K562 (cell line): ENCODE results near the gene ZNF862. TPM values are rescaled to one million over a fixed set of nuclear protein-coding genes. Genes with fewer than 3 reads are reported as not detected.
A peak's percentile ranks its signal among the peaks of the same experiment; 100 is the strongest.

ENCODE experiments used
- BMI1 ChIP-seq: fragments of 150-350 bp; IDR thresholded peaks from 2 replicates; pipeline ENCODE4 v1.6.1; 2014; ENCODE audit warnings: low read length
- NBN ChIP-seq: fragments of 450-650 bp; IDR thresholded peaks from 2 replicates; pipeline ENCODE4 v1.6.1; 2016; ENCODE audit warnings: low read depth, mild to moderate bottlenecking
- NFATC3 ChIP-seq: fragments of 450-650 bp; IDR thresholded peaks from 2 replicates; pipeline ENCODE4 v1.6.1; 2017; ENCODE audit warnings: mild to moderate bottlenecking
- ZNF217 ChIP-seq: sonication (generic); formaldehyde crosslinking; IDR thresholded peaks from 2 replicates; pipeline ENCODE4 v1.8.0; 2022; ENCODE audit warnings: mild to moderate bottlenecking, missing genetic modification reagents
- ZNF398 ChIP-seq: fragments of 250-450 bp; sonication (Bioruptor Pico); IDR thresholded peaks from 2 replicates; pipeline ENCODE4 v1.8.0; 2021; ENCODE audit warnings: moderate library complexity, mild to moderate bottlenecking, inconsistent platforms
- polyA plus RNA-seq, 8 experiments: library from polyadenylated mRNA; depleted of rRNA in 4 of 8; stranded (reverse) in 5 of 8; unstranded in 3 of 8; fragments of >200 nt; fragmentation: Nextera tagmentation in 2 of 8; fragmentation: Illumina TruSeq in 1 of 8; extraction: Ambion mirVana in 2 of 8; extraction: Trizol in 1 of 8; gene quantifications; 2 replicates each; pipeline versions ENCODE4 v1.2.1 to v1.2.3, GENCODE V29; 2011 to 2014; ENCODE audit warnings: inconsistent platforms in 1 of 8, missing spikeins in 1 of 8
- total RNA-seq, 7 experiments: library from RNA; depleted of rRNA in 6 of 7; stranded (reverse); fragments of >200 nt in 6 of 7; fragmentation: Illumina TruSeq in 2 of 7; extraction: Trizol in 2 of 7; gene quantifications; 2 replicates each; pipeline versions ENCODE4 v1.2.1 to v1.2.3, GENCODE V29; 2011 to 2021; ENCODE audit warnings: low replicate concordance in 1 of 7
- TF ChIP-seq, protein P1 (sequence below), 2 experiments: IDR thresholded peaks in 1 of 2; conservative IDR thresholded peaks in 1 of 2; 2 replicates each; pipeline ENCODE4 v1.6.1; 2016; ENCODE audit warnings: low read depth in 2 of 2, mild to moderate bottlenecking in 1 of 2, missing compliant biosample characterization in 1 of 2, missing genetic modification characterization in 1 of 2, moderate library complexity in 1 of 2
- TF ChIP-seq, protein P2 (sequence below): fragments of 200-800 bp; sonication (Bioruptor generic); IDR thresholded peaks from 2 replicates; pipeline ENCODE4 v1.6.1; 2017; ENCODE audit warnings: missing genetic modification characterization, missing compliant biosample characterization

Gene ZNF862
- total and polyA plus RNA-seq, 9 of the 15 experiments (the other 6 are each of a cell fraction or from before 2014, with no cell fraction given) = 1.1 to 3.9 (median 2.6) TPM

DNA sequence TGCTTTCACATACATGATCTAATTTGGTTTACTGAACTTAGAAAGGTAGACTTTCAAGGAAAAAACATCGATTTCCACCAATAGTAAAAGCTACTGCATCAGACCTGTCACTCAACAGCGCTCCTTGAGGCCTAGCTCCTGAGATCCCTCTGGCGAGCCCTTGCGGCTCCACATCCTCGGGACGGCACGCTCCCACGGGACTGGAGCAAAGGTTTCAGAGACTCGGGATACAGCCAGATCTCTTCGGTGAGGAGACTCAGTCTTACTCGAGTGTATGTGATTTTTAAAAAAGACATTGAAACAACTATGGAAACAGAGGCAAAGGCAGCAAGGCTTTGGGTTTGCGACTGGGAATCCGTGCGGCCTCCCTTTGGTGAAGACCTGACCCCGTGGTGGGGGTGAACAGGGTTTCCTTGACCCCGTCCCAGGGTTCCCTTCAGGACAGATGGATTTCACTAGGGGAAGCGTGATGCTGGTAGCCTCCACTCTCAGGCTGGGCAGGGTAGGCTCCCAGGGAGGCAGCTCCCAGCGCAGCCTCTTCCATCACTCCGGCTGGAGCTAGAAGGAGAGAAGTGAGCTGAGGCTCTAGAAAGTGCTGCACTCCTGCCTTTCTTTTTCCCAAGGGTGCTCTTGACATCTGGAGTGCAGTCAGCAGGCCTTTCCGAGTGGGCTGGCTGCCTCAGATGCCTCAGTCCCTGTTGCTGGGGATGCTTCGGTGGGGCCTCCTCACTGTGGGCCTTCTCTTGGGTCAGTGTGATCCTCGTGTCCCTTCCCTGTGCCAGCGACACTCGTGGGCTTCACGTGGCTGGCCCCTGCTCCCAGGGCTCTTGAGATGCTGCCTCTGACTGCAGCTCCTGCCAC is 29.8 kb downstream of the ZNF862 start (continued):
- TF ChIP-seq, protein P1, sequence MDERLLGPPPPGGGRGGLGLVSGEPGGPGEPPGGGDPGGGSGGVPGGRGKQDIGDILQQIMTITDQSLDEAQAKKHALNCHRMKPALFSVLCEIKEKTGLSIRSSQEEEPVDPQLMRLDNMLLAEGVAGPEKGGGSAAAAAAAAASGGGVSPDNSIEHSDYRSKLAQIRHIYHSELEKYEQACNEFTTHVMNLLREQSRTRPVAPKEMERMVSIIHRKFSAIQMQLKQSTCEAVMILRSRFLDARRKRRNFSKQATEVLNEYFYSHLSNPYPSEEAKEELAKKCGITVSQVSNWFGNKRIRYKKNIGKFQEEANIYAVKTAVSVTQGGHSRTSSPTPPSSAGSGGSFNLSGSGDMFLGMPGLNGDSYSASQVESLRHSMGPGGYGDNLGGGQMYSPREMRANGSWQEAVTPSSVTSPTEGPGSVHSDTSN (CRISPR knock-in tag; IDR thresholded peaks at IDR 0.05; ENCODE audit: low read depth) = no peak
- TF ChIP-seq, protein P1 (tag; conservative IDR thresholded peaks at IDR 0.05; ENCODE audit: low read depth) = 0 out of 2 replicates have a peak, but pooled peaks have one; percentile 22
- TF ChIP-seq NFATC3 (no peak), BMI1 (no peak), NBN (no peak), ZNF217 (no peak), ZNF398 (CRISPR knock-in tag) (no peak)
- TF ChIP-seq, protein P2, sequence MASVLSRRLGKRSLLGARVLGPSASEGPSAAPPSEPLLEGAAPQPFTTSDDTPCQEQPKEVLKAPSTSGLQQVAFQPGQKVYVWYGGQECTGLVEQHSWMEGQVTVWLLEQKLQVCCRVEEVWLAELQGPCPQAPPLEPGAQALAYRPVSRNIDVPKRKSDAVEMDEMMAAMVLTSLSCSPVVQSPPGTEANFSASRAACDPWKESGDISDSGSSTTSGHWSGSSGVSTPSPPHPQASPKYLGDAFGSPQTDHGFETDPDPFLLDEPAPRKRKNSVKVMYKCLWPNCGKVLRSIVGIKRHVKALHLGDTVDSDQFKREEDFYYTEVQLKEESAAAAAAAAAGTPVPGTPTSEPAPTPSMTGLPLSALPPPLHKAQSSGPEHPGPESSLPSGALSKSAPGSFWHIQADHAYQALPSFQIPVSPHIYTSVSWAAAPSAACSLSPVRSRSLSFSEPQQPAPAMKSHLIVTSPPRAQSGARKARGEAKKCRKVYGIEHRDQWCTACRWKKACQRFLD (CRISPR knock-in tag) = no peak
- TF ChIP-seq, all 486 proteins: peak for 4
